ENCODE measurements around the gene TBC1D21.

- no peak for TF ChIP-seq POLR2A (IDR thresholded peaks at IDR 0.05)
- no peak for TF ChIP-seq EP300 (IDR thresholded peaks at IDR 0.05)
These were observed 50.3 kb downstream of the TBC1D21 start for GRCh38 chr15:73923488-73924164.

All from ovary (tissue), 1 donor.